Mesendoderm (in vitro differentiated cells): Measurements from ENCODE around the gene NNMT.

Experiments
- DNase-seq: peaks from one replicate; pipeline ENCODE4 v3.0.0; 2013
- H2AK5ac ChIP-seq: 2 replicates; pipeline ENCODE4 v1.6.1; 2013; ENCODE audit warnings: low read length, inconsistent platforms
- H2BK120ac ChIP-seq: 2 replicates; pipeline ENCODE4 v1.6.1; 2013; ENCODE audit warnings: low read depth, mild to moderate bottlenecking, low read length, moderate library complexity, mixed read lengths
- H2BK15ac ChIP-seq: replicated peaks from 2 replicates; pipeline ENCODE4 v1.6.1; 2013; ENCODE audit warnings: low read depth, mild to moderate bottlenecking, moderate library complexity
- H2BK5ac ChIP-seq: 2 replicates; pipeline ENCODE4 v1.6.1; 2013; ENCODE audit warnings: low read length, inconsistent platforms
- H3K18ac ChIP-seq: 2 replicates; pipeline ENCODE4 v1.6.1; 2013; ENCODE audit warnings: mild to moderate bottlenecking, low read length, mixed read lengths
- H3K23ac ChIP-seq: one replicate; pipeline ENCODE4 v1.6.1; 2013; ENCODE audit warnings: low read length
- H3K27ac ChIP-seq: 2 replicates; pipeline ENCODE4 v1.5.1; 2013; ENCODE audit warnings: low read depth, mild to moderate bottlenecking, inconsistent platforms, low read length, moderate library complexity
- H3K27me3 ChIP-seq: 2 replicates; pipeline ENCODE4 v1.6.1; 2013; ENCODE audit warnings: low read length, control low read depth, mild to moderate bottlenecking, inconsistent platforms; ENCODE audit not compliant: insufficient read depth, poor library complexity
- H3K36me3 ChIP-seq: 2 replicates; pipeline ENCODE4 v1.6.1; 2013; ENCODE audit warnings: low read length, inconsistent platforms; ENCODE audit not compliant: control insufficient read depth, insufficient read depth
- H3K4ac ChIP-seq: one replicate; pipeline ENCODE4 v1.6.1; 2013; ENCODE audit warnings: low read depth, mild to moderate bottlenecking, low read length, moderate library complexity
- H3K4me1 ChIP-seq: 2 replicates; pipeline ENCODE4 v1.6.1; 2013; ENCODE audit warnings: low read depth, low read length, inconsistent platforms; ENCODE audit not compliant: control insufficient read depth
- H3K4me2 ChIP-seq: 2 replicates; pipeline ENCODE4 v1.6.1; 2013; ENCODE audit warnings: low read length
- H3K4me3 ChIP-seq: 2 replicates; pipeline ENCODE4 v1.5.1; 2013; ENCODE audit warnings: mild to moderate bottlenecking, low read length
- H3K56ac ChIP-seq: one replicate; pipeline ENCODE4 v1.6.1; 2013; ENCODE audit warnings: low read length
- H3K79me1 ChIP-seq: 2 replicates; pipeline ENCODE4 v1.6.1; 2013; ENCODE audit warnings: low read length, inconsistent platforms
- H3K79me2 ChIP-seq: 2 replicates; pipeline ENCODE4 v1.6.1; 2013; ENCODE audit warnings: mild to moderate bottlenecking, low read length; ENCODE audit not compliant: control insufficient read depth, insufficient read depth
- H3K9ac ChIP-seq: 2 replicates; pipeline ENCODE4 v1.6.1; 2013; ENCODE audit warnings: low read length, inconsistent platforms
- H4K5ac ChIP-seq: one replicate; pipeline ENCODE4 v1.6.1; 2013; ENCODE audit warnings: low read length
- H4K8ac ChIP-seq: one replicate; pipeline ENCODE4 v1.6.1; 2013; ENCODE audit warnings: low read depth, mild to moderate bottlenecking, control low read depth, low read length, moderate library complexity
- WGBS: extraction: QIAGEN DNeasy Blood & Tissue Kit; methylation state at CpG from one replicate; pipeline ENCODE4 v1.1.7; 2013; ENCODE audit warnings: low lambda C conversion rate, missing lambda C conversion rate; ENCODE audit not compliant: insufficient coverage; ENCODE audit errors: extremely low coverage; 5-methylcytosine and 5-hydroxymethylcytosine counted together

Gene NNMT

DNA sequence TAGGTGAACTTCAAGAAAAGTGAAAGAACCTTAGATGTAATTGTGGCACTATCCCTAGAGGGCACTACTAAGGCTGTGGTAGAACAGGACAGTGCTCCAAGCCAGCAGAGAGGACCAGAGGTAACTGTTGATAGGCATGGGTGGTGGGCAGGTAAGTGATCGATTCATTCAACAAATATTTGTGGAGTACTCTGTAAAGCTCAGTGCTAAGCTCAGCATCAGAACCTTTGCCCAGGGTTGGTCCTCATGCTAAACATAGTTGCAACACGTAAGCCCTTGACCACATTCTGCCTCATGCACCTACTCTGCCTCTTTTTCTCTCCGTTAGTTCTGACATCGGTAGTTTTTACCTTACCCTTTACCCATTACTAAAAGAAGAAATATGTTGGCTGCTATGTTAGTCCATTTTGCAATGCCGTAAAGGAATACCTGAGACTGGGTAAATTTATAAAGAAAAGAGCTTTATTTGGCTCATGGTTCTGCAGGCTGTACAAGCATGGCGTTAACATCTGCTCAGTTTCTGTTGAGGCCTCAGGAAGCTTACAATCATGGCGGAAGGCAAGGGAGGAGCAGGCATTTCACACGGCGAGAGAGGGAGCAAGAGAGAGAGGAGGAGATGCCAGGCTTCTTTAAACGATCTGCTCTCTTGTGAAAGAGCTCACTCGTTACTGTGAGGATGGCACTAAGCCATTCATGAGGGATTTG lies 18.4 kb upstream of the NNMT start:
- H3K4me2 ChIP-seq: no peak overlapping the region
- no peak overlapping the region for H2AK5ac ChIP-seq
- no peak for DNase-seq
- H2BK5ac ChIP-seq: no peak overlapping the region
- H2BK120ac ChIP-seq: no peak overlapping the region
- no peaks in the 10 kb centered on the region for H3K27me3 ChIP-seq
- H3K4me1 ChIP-seq: no peaks in the 10 kb centered on the region
- no peaks in the 10 kb centered on the region for H3K79me2 ChIP-seq
- H4K5ac ChIP-seq: no peak overlapping the region
- no peak overlapping the region for H3K27ac ChIP-seq
- no peak overlapping the region for H4K8ac ChIP-seq
- H3K23ac ChIP-seq: no peak overlapping the region
- no peak overlapping the region for H2BK15ac ChIP-seq
- H3K9ac ChIP-seq: no peak overlapping the region
- no peaks in the 10 kb centered on the region for H3K79me1 ChIP-seq
- no peak overlapping the region for H3K4me3 ChIP-seq
- no CpG with 5 or more reads among the region's 11 CpGs for WGBS
- no peak overlapping the region for H3K4ac ChIP-seq
- H3K56ac ChIP-seq: no peak overlapping the region
- H3K36me3 ChIP-seq: no peaks in the 10 kb centered on the region
- H3K18ac ChIP-seq: no peak overlapping the region

DNA sequence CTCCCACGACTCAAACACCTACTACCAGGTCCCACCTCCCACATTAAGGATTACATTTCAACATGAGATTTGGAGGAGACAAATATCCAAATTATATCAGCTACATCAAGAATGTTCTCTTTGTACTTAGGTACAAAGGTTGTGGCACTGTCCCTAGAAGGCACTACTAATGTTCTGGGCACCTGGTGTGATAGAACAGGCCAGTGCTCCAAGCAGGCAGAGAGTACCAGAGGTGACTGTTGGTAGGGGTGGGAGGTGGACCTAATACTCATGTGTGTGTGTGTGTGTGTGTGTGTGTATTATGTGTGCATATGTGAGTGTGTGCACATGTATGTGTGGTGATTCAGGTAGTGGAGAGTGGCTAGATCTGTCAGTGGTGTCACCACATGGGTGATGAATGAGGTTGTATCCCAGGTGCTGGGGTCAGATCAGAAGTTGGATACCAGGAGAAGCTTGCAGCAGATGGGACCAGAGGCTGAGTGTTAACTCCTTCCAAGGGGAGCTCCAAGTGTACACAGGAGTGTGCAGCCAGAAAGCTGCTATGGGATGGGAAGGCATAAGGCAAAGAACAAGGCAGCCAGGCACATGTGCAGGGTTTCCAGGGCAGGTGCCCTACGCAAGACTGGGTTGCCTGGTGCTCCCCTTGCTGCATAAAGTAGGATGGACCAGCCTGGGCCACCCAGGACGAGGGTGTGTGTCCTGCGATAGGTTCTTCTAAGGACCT lies 17.7 kb upstream of the NNMT start:
- WGBS: no CpG with 5 or more reads among the region's 4 CpGs
- no peaks in the 10 kb centered on the region for H3K4me1 ChIP-seq
- no peaks in the 10 kb centered on the region for H3K36me3 ChIP-seq
- H3K4me2 ChIP-seq: no peak overlapping the region
- no peak overlapping the region for H2BK5ac ChIP-seq
- no peak overlapping the region for H3K4me3 ChIP-seq
- H3K4ac ChIP-seq: no peak overlapping the region
- no peak overlapping the region for H3K27ac ChIP-seq
- no peaks in the 10 kb centered on the region for H3K79me2 ChIP-seq
- no peaks in the 10 kb centered on the region for H3K79me1 ChIP-seq
- no peak overlapping the region for H2AK5ac ChIP-seq
- no peaks in the 10 kb centered on the region for H3K27me3 ChIP-seq
- no peak overlapping the region for H4K8ac ChIP-seq
- H2BK120ac ChIP-seq: no peak overlapping the region
- H3K56ac ChIP-seq: no peak overlapping the region
- H2BK15ac ChIP-seq: no peak overlapping the region
- no peak for DNase-seq
- H4K5ac ChIP-seq: no peak overlapping the region
- H3K18ac ChIP-seq: no peak overlapping the region
- H3K23ac ChIP-seq: no peak overlapping the region
- H3K9ac ChIP-seq: no peak overlapping the region

DNA sequence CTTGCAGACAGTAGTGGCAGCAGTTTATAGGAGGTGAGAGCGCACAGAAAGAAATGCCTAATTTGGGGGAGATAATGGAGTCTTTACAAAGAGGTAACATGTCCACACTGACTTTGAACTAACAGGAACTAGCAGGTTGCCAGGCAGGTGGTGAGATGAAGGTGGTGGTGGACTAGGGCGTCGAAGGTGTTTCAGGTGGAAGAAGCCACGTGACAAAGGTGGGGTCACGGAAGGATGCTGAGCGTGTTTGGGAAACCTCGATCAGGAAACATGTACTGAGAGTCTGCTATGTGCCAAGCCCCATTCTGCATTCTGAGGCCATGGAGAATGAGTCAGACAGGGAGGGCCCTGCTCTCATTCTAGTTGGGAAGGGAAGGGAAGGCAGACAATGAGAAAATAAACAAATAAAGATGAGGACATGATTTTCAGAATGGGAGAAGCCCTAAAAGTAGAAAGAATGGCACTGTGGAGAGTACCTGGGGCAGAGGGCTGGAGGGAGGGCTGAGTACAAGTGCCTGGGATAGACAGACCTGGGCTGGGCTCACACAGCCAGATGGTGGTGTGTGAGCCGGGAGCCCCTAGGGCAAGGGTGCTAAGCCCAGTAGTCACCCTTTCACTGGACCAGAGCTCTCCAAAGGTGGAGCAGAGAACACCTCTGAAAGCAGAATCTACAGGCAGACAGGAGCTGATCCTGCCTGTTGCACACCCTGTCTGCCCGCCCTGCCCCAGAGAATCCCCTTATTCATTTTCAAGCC lies 16.2 kb upstream of the NNMT start:
- WGBS: no CpG with 5 or more reads among the region's 9 CpGs
- Histone ChIP-seq H3K79me1 (no peaks in the 10 kb centered on the region), H3K23ac (no peak overlapping the region), H2BK120ac (no peak overlapping the region), H3K56ac (no peak overlapping the region), H3K9ac (no peak overlapping the region), H4K5ac (no peak overlapping the region), H3K4me1 (no peaks in the 10 kb centered on the region), H3K18ac (no peak overlapping the region), H3K36me3 (no peaks in the 10 kb centered on the region), H3K27me3 (no peaks in the 10 kb centered on the region), H2AK5ac (no peak overlapping the region), H3K4me3 (no peak overlapping the region), H3K4ac (no peak overlapping the region), H3K27ac (no peak overlapping the region), H3K79me2 (no peaks in the 10 kb centered on the region), H2BK5ac (no peak overlapping the region), H4K8ac (no peak overlapping the region), H3K4me2 (no peak overlapping the region), H2BK15ac (no peak overlapping the region)
- DNase-seq: no peak

DNA sequence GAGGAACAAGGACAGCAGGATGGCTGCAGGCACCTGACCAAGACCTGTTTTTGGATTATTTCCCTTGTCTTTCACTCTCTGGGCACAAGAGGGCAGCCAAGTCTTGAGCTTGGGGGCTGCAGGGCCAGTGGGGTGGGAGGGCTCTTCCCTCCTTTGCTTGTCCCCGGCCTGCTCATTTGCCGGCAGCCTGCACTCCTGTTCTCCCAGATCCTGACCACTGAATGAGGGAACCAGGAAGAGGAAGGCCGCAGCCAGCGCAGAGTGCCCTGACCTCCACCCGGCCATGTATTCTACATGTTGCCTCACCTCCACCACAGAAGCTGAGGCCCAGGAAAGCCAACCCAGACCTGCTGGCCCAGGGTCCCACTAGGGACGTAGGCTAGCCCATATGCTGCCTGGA lies 15.5 kb upstream of the NNMT start:
- H4K8ac ChIP-seq: no peak overlapping the region
- H3K79me1 ChIP-seq: no peaks in the 10 kb centered on the region
- peak; percentile 92 for DNase-seq
- peak overlapping the region; percentile 70 for H3K56ac ChIP-seq
- H3K4me3 ChIP-seq: no peak overlapping the region
- H3K4me2 ChIP-seq: no peak overlapping the region
- no CpG with 5 or more reads among the region's 6 CpGs for WGBS
- no peak overlapping the region for H2BK15ac ChIP-seq
- H2AK5ac ChIP-seq: no peak overlapping the region
- no peak overlapping the region for H2BK120ac ChIP-seq
- H3K27ac ChIP-seq: no peak overlapping the region
- H3K9ac ChIP-seq: peak overlapping the region; percentile 39
- no peak overlapping the region for H3K23ac ChIP-seq
- no peaks in the 10 kb centered on the region for H3K4me1 ChIP-seq
- H3K36me3 ChIP-seq: no peaks in the 10 kb centered on the region
- no peak overlapping the region for H4K5ac ChIP-seq
- no peak overlapping the region for H2BK5ac ChIP-seq
- no peaks in the 10 kb centered on the region for H3K27me3 ChIP-seq
- H3K79me2 ChIP-seq: no peaks in the 10 kb centered on the region
- H3K18ac ChIP-seq: no peak overlapping the region
- no peak overlapping the region for H3K4ac ChIP-seq

DNA sequence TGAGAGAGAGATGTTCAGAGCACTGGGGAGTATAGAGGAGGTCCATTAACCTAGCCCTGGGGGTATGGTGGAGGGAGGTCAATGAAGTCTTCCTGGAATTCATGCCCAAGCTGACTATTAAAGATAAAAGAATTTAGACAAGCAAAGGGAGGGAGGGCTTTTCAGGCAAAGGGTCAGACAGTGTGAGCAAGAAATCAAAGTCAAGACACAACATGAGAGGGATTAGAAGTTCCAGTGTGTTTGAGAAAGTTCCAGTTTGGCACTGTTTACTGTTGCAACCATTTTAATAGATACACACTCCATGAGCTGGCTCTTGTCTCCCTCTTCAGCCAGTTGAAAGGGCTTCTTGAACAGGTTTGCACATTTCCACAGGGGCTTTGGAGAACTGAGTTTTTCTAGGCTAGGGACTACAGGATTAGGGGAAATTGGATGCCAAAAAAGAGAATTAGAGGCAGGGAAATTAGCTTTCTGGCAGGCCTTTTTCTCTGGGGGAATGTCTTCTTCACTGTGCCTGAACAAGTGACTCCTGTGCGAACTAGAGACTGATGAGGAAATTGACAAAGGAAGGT lies 14.7 kb upstream of the NNMT start:
- Histone ChIP-seq H2BK15ac (no peak overlapping the region), H3K4ac (no peak overlapping the region), H3K23ac (no peak overlapping the region), H3K79me1 (no peaks in the 10 kb centered on the region), H3K4me3 (no peak overlapping the region), H2BK120ac (no peak overlapping the region), H4K5ac (no peak overlapping the region), H2AK5ac (no peak overlapping the region), H3K9ac (no peak overlapping the region), H3K4me2 (no peak overlapping the region), H3K18ac (no peak overlapping the region), H3K79me2 (no peaks in the 10 kb centered on the region), H4K8ac (no peak overlapping the region), H3K27me3 (no peaks in the 10 kb centered on the region), H3K36me3 (no peaks in the 10 kb centered on the region), H3K56ac (peak overlapping the region; percentile 70), H3K27ac (no peak overlapping the region), H3K4me1 (no peaks in the 10 kb centered on the region), H2BK5ac (no peak overlapping the region)
- whole genome bisulfite sequencing: no CpG with 5 or more reads among the region's 1 CpG
- DNase-seq: no peak
